HG03175 (cell line): ENCODE results near the gene PEX7.
"Not testable (repeated sequence)": the region's sequence is repeated elsewhere in the genome, so short reads cannot be mapped to it uniquely, and the experiment has no call there.

Source experiments
- ATAC-seq: cut with Tn5 transposase; IDR thresholded peaks from one replicate; pipeline ENCODE4 v1.9.1; 2021; ENCODE audit warnings: mild to moderate bottlenecking, moderate library complexity; ENCODE audit not compliant: unreplicated experiment

The PEX7 gene

GRCh38 chr6:136822376-136823127 is at the start of gene PEX7:
Gene PEX7, plus strand, starts transcription at chr6:136822592. Its CDS starts 74 bp downstream, at chr6:136822666.
- peak; percentile 97 for ATAC-seq

GRCh38 chr6:136772685-136773472 is 49.5 kb upstream of the PEX7 start:
- peak; percentile 74 for ATAC-seq

- ATAC-seq, result no peak
Observed at GRCh38 chr6:136773473-136773796, 49.0 kb upstream of the PEX7 start.

- ATAC-seq, result no peak
Observed at GRCh38 chr6:136774228-136775041, 48.0 kb upstream of the PEX7 start.

- ATAC-seq, result no peak
Observed at GRCh38 chr6:136775081-136775480, 47.3 kb upstream of the PEX7 start.

- ATAC-seq, result no peak
Observed at GRCh38 chr6:136775548-136775947, 46.8 kb upstream of the PEX7 start.

GRCh38 chr6:136777651-136778050 is 44.7 kb upstream of the PEX7 start:
- no peak for ATAC-seq

GRCh38 chr6:136779682-136780081 is 42.7 kb upstream of the PEX7 start:
- no peak for ATAC-seq

- ATAC-seq, result no peak
Observed at GRCh38 chr6:136780972-136781371, 41.4 kb upstream of the PEX7 start.

GRCh38 chr6:136782021-136782770 is 40.2 kb upstream of the PEX7 start:
- ATAC-seq, result no peak

GRCh38 chr6:136783021-136783420 is 39.4 kb upstream of the PEX7 start:
- ATAC-seq, result no peak

GRCh38 chr6:136783495-136784270 is 38.7 kb upstream of the PEX7 start:
- peak; percentile 88 for ATAC-seq

GRCh38 chr6:136784271-136784664 is 38.1 kb upstream of the PEX7 start:
- no peak for ATAC-seq

GRCh38 chr6:136784910-136785746 is 37.3 kb upstream of the PEX7 start:
- no peak for ATAC-seq

GRCh38 chr6:136786658-136787057 is 35.7 kb upstream of the PEX7 start:
- no peak for ATAC-seq

- no peak for ATAC-seq
Observed at GRCh38 chr6:136787726-136788068, 34.7 kb upstream of the PEX7 start.

- ATAC-seq, result no peak
Observed at GRCh38 chr6:136788069-136788902, 34.1 kb upstream of the PEX7 start.

GRCh38 chr6:136789440-136789839 is 33.0 kb upstream of the PEX7 start:
- not testable (repeated sequence) for ATAC-seq
